Neural cell (in vitro differentiated cells): ENCODE results near the gene ARF4. TPM values are rescaled to one million over a fixed set of nuclear protein-coding genes. Genes with fewer than 3 reads are reported as not detected.

Source experiments
- H2AFZ ChIP-seq: fragments of 200-600, 300-800 bp; sonication (generic), shearing (Covaris generic); 2 replicates; pipeline ENCODE4 v1.6.0; 2014; ENCODE audit warnings: low read depth, mild to moderate bottlenecking, antibody characterized with exemption, low read length, moderate library complexity
- H3F3A ChIP-seq: fragments of 200-600 bp; shearing (Covaris generic); 2 replicates; pipeline ENCODE4 v1.6.1; 2016; ENCODE audit warnings: mild to moderate bottlenecking, moderate library complexity, mixed read lengths, antibody characterized with exemption, low read length; ENCODE audit not compliant: insufficient read depth, poor library complexity, severe bottlenecking
- H3K27ac ChIP-seq: fragments of 200-600, 300-800 bp; sonication (generic), shearing (Covaris generic); 2 replicates; pipeline ENCODE4 v1.5.1; 2014; ENCODE audit warnings: mild to moderate bottlenecking, low read length, moderate library complexity
- H3K27me3 ChIP-seq: fragments of 300-800, 200-600 bp; sonication (generic), shearing (Covaris generic); 2 replicates; pipeline ENCODE4 v1.6.0; 2014; ENCODE audit warnings: mild to moderate bottlenecking, low read depth, low read length, moderate library complexity; ENCODE audit not compliant: insufficient read depth
- H3K36me3 ChIP-seq: fragments of 300-800, 200-600 bp; sonication (generic), shearing (Covaris generic); 2 replicates; pipeline ENCODE4 v1.5.1; 2014; ENCODE audit warnings: mild to moderate bottlenecking, antibody characterized with exemption, low read length, moderate library complexity; ENCODE audit not compliant: insufficient read depth
- H3K4me2 ChIP-seq: fragments of 300-800, 200-600 bp; sonication (generic), shearing (Covaris generic); 2 replicates; pipeline ENCODE4 v1.6.0; 2014; ENCODE audit warnings: mild to moderate bottlenecking, low read length
- H3K4me3 ChIP-seq: fragments of 300-800, 200-600 bp; sonication (generic), shearing (Covaris generic); 2 replicates; pipeline ENCODE4 v1.5.1; 2014; ENCODE audit warnings: mild to moderate bottlenecking, low read length, moderate library complexity
- H3K79me2 ChIP-seq: fragments of 200-600 bp; shearing (Covaris generic); replicated peaks from 2 replicates; pipeline ENCODE4 v1.6.0; 2014; ENCODE audit warnings: mild to moderate bottlenecking, low read length, moderate library complexity; ENCODE audit not compliant: insufficient read depth
- H3K9ac ChIP-seq: fragments of 300-800, 200-600 bp; sonication (generic), shearing (Covaris generic); 2 replicates; pipeline ENCODE4 v1.6.1; 2016; ENCODE audit warnings: mild to moderate bottlenecking, low read length, mixed read lengths
- H3K9me2 ChIP-seq: fragments of 200-600 bp; shearing (Covaris generic); 2 replicates; pipeline ENCODE4 v1.6.1; 2016; ENCODE audit warnings: mild to moderate bottlenecking, low read length, mixed read lengths; ENCODE audit not compliant: insufficient read depth
- H3K9me3 ChIP-seq: fragments of 200-600, 300-800 bp; sonication (generic), shearing (Covaris generic); 2 replicates; pipeline ENCODE4 v1.6.1; 2016; ENCODE audit warnings: mild to moderate bottlenecking, mixed run types, low read length, moderate library complexity, mixed read lengths
- H4K20me1 ChIP-seq: fragments of 200-600 bp; shearing (Covaris generic); 2 replicates; pipeline ENCODE4 v1.6.1; 2016; ENCODE audit warnings: mild to moderate bottlenecking, mixed run types; ENCODE audit not compliant: insufficient read depth
- EP300 ChIP-seq: fragments of 450-650 bp; conservative IDR thresholded peaks from 2 replicates; pipeline ENCODE4 v1.6.1; 2014; ENCODE audit warnings: antibody characterized with exemption, mild to moderate bottlenecking, moderate library complexity; ENCODE audit not compliant: poor library complexity, severe bottlenecking
- EZH2 ChIP-seq: fragments of 200-600, 300-800 bp; shearing (Covaris generic), sonication (generic); IDR thresholded peaks from 2 replicates; pipeline ENCODE4 v1.6.1; 2014; ENCODE audit warnings: antibody characterized with exemption, low read length, borderline replicate concordance, mild to moderate bottlenecking; ENCODE audit not compliant: insufficient read depth, poor library complexity, severe bottlenecking
- MXI1 ChIP-seq: fragments of 450-650 bp; conservative IDR thresholded peaks from 2 replicates; pipeline ENCODE4 v1.6.1; 2014; ENCODE audit warnings: antibody characterized with exemption, mild to moderate bottlenecking; ENCODE audit not compliant: poor library complexity, severe bottlenecking
- POLR2AphosphoS5 ChIP-seq: IDR thresholded peaks from 2 replicates; pipeline ENCODE4 v1.6.1; 2012
- RAD21 ChIP-seq: fragments of 450-650 bp; conservative IDR thresholded peaks from 2 replicates; pipeline ENCODE4 v1.6.1; 2014; ENCODE audit warnings: antibody characterized with exemption, mild to moderate bottlenecking, moderate library complexity
- REST ChIP-seq: IDR thresholded peaks from 2 replicates; pipeline ENCODE4 v1.6.1; 2012; ENCODE audit warnings: borderline replicate concordance
- SMC3 ChIP-seq: fragments of 450-650 bp; conservative IDR thresholded peaks from 2 replicates; pipeline ENCODE4 v1.6.1; 2014; ENCODE audit warnings: antibody characterized with exemption, mild to moderate bottlenecking, moderate library complexity; ENCODE audit not compliant: poor library complexity
- TAF1 ChIP-seq: IDR thresholded peaks from 2 replicates; pipeline ENCODE4 v1.6.1; 2012; ENCODE audit warnings: low read depth
- polyA plus RNA-seq: library from polyadenylated mRNA; depleted of rRNA; stranded (reverse); fragments of >200 nt; gene quantifications from 2 replicates; pipeline ENCODE4 v1.2.3, GENCODE V29; 2014
- TF ChIP-seq, protein P1 (sequence below): fragments of 450-650 bp; IDR thresholded peaks from 2 replicates; pipeline ENCODE4 v1.5.1; 2014; ENCODE audit warnings: antibody characterized with exemption, mild to moderate bottlenecking, moderate library complexity; ENCODE audit not compliant: poor library complexity, severe bottlenecking

The ARF4 gene
- polyA plus RNA-seq, 1 donor from 2014 or later: 284 TPM

GRCh38 chr3:57627976-57628375, 30.8 kb upstream of the ARF4 start:
- Histone ChIP-seq H3K9ac (no peak overlapping the region), H3K9me3 (no peaks in the 10 kb centered on the region), H3K27ac (no peak overlapping the region), H3K4me2 (no peak overlapping the region), H2AFZ (no peak overlapping the region), H3K27me3 (no peaks in the 10 kb centered on the region), H3K9me2 (no peaks in the 10 kb centered on the region), H3F3A (no peaks in the 10 kb centered on the region), H3K79me2 (no peaks in the 10 kb centered on the region), H4K20me1 (no peaks in the 10 kb centered on the region), H3K36me3 (peaks cover 9% of the 10 kb centered on the region), H3K4me3 (no peak overlapping the region)
- TF ChIP-seq SMC3 (no peak), EP300 (no peak), EZH2 (no peak), MXI1 (no peak)

DNA sequence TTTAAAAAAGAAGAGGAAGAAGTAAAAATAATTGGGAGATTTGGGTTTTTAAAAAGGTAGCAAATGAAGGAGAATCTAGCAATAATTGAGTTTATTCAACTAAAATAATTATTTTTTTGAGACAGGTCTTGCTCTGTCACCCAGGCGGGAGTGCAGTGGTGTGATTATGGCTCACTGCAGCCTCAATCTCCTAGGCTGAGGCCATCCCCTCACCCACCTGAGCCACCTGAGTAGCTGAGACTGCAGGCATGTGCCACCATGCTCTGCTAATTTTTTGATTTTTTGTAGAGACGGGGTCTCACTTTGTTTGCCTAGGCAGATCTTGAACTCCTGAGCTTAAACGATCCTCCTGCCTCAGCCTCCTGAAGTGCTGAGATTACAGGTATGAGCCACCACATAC, 27.7 kb upstream of the ARF4 start:
- Histone ChIP-seq H3K27ac (no peak overlapping the region), H3K36me3 (peaks cover 9% of the 10 kb centered on the region), H3K4me2 (no peak overlapping the region), H3K9me2 (no peaks in the 10 kb centered on the region), H3K9me3 (no peaks in the 10 kb centered on the region), H4K20me1 (no peaks in the 10 kb centered on the region), H3K9ac (no peak overlapping the region), H3F3A (no peaks in the 10 kb centered on the region), H3K4me3 (no peak overlapping the region), H2AFZ (no peak overlapping the region), H3K27me3 (no peaks in the 10 kb centered on the region), H3K79me2 (no peaks in the 10 kb centered on the region)
- no peak for TF ChIP-seq SMC3
- TF ChIP-seq, protein P1, sequence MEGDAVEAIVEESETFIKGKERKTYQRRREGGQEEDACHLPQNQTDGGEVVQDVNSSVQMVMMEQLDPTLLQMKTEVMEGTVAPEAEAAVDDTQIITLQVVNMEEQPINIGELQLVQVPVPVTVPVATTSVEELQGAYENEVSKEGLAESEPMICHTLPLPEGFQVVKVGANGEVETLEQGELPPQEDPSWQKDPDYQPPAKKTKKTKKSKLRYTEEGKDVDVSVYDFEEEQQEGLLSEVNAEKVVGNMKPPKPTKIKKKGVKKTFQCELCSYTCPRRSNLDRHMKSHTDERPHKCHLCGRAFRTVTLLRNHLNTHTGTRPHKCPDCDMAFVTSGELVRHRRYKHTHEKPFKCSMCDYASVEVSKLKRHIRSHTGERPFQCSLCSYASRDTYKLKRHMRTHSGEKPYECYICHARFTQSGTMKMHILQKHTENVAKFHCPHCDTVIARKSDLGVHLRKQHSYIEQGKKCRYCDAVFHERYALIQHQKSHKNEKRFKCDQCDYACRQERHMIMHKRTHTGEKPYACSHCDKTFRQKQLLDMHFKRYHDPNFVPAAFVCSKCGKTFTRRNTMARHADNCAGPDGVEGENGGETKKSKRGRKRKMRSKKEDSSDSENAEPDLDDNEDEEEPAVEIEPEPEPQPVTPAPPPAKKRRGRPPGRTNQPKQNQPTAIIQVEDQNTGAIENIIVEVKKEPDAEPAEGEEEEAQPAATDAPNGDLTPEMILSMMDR: no peak

GRCh38 chr3:57622362-57622761, 25.2 kb upstream of the ARF4 start:
- Histone ChIP-seq H4K20me1 (no peaks in the 10 kb centered on the region), H3K9ac (no peak overlapping the region), H3K9me2 (no peaks in the 10 kb centered on the region), H3K36me3 (peaks cover 5% of the 10 kb centered on the region), H3F3A (no peaks in the 10 kb centered on the region), H3K27ac (no peak overlapping the region), H3K4me2 (no peak overlapping the region), H3K27me3 (no peaks in the 10 kb centered on the region), H3K79me2 (no peaks in the 10 kb centered on the region), H3K4me3 (no peak overlapping the region), H2AFZ (no peak overlapping the region), H3K9me3 (no peaks in the 10 kb centered on the region)
- TF ChIP-seq SMC3 (no peak), RAD21 (no peak), EZH2 (no peak), POLR2AphosphoS5 (no peak), EP300 (no peak), TAF1 (no peak), REST (no peak), MXI1 (no peak)
- TF ChIP-seq, protein P1: no peak
